SIG-M5 treated with dmso at 0.1 percent for 504 hours (cell line): ENCODE data around the gene INPP5E.
A peak's percentile ranks its signal among the peaks of the same experiment; 100 is the strongest.
"Not testable (repeated sequence)": the region's sequence is repeated elsewhere in the genome, so short reads cannot be mapped to it uniquely, and the experiment has no call there.

Experiments used
- DNase-seq: peaks from one replicate; lab custom pipeline; 2025; ENCODE audit not compliant: unreplicated experiment; lab: John Stamatoyannopoulos, UW

INPP5E gene

GRCh38 chr9:136429683-136430491 is 9.8 kb downstream of the INPP5E start:
- no peak for DNase-seq

GRCh38 chr9:136429075-136429628 is 10.5 kb downstream of the INPP5E start:
- DNase-seq, result no peak

DNA sequence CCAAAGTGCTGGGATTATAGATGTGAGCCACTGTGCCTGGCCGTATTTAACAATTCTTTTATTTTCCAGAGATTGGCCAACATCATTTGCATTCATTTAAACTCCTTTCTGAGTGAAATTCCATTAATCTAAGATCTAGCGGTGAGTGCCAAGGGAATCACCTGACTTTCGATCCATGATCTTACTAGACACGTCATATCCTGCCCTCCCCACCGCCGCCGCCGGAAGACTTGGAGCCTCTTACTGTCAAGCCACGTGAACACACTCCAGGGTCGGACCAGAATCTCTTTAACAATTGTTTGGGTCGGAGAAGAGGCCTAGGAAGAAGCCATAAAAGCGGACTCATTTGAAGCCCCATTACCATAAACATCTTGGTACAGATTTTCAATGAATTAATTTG is 12.9 kb downstream of the INPP5E start:
- no peak for DNase-seq

GRCh38 chr9:136425367-136425766 is 14.3 kb downstream of the INPP5E start:
- DNase-seq, result not testable (repeated sequence)

DNA sequence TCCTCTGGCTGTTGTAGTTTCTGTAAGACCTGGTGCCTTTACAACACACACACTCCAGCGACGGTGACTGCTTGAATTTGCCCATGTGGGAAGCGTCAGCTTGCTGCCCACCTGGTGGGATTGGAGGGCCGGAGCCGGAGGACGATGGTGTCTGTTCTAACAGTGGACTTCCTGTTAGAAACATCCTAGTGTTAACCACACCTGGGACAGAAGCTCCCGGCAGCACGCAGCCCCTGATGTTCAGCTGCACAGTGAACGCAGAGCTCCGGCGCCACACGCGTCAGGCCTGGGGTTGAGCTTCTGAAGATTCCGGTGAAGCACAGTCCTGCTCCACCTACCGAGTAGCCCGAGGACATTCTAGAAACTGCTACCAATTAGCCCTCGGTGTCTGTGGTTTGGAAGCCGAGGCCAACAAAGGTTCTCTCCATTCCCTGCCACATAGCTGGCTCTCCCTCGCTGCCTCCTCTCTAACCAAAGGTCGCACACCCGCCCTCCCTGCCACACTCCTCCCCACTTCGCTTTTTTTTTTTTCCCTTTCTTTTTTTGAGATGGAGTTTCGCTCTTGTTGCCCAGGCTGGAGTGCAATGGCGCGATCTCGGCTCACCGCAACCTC is 14.8 kb downstream of the INPP5E start:
- no peak for DNase-seq

GRCh38 chr9:136423432-136424146 is 16.1 kb downstream of the INPP5E start:
- no peak for DNase-seq

DNA sequence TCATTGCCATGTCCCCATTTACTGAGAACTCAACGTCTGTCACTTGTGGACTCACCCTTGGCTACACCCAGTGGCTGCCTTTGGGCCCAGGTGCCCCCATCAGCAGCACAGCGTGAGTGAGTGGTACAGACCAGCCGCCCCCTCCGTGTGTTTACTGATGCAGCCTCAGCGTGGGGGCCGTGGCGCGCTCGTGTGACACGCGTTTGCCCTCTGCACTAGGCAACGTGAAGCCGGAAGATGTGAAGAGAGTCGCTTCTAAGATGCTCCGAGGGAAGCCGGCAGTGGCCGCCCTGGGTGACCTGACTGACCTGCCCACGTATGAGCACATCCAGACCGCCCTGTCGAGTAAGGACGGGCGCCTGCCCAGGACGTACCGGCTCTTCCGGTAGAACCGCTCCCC is 16.8 kb downstream of the INPP5E start:
- no peak for DNase-seq

- DNase-seq, result no peak
These were observed 17.9 kb downstream of the INPP5E start for GRCh38 chr9:136421791-136422190.

GRCh38 chr9:136419092-136419420 is 20.6 kb downstream of the INPP5E start:
- no peak for DNase-seq

DNA sequence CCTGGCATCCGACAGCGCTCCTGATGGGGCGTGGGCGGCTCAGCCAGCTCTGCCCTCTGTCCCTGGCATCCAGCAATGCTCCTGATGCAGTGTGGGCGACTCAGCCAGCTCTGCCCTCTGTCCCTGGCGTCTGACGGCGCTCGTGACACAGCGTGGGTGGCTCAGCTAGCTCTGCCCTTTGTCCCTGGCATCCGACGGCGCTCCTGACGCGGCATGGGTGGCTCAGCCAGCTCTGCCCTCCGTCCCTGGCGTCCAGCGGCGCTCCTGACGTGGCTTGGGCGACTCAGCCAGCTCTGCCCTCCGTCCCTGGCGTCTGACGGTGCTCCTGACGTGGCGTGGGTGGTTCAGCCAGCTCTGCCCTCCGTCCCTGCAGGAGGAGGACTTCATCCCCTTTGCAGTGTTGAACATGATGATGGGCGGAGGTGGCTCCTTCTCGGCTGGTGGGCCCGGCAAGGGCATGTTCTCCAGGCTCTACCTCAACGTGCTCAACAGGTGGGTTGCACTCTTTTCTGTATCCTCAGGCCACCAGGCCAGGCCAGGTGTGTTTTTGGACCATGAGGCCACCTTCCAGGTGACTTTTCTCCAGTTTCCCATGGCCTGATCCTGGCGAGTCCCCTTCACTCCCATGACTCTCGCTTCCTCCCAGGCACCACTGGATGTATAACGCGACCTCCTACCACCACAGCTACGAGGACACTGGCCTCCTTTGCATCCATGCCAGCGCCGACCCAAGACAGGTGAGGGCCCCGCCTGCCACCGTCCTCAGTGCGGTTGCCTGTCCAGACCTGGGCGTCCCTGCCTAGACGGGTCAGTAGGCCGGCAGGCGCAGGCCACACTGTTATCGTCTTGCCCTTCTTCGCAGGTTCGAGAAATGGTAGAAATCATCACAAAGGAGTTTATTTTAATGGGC is 21.2 kb downstream of the INPP5E start:
- DNase-seq, result no peak

DNA sequence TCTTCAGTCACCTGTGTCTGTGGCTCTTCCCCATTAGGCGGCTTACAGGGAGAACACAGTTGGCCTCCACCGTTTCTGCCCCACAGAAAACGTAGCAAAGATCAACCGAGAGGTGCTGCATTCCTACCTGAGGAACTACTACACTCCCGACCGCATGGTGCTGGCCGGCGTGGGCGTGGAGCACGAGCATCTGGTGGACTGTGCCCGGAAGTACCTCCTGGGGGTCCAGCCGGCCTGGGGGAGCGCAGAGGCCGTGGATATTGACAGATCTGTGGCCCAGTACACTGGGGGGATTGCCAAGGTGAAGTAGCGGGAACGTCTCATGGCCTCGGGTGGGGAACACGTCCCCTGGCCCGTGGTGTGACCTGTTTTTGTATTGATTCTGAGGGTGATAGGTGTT is 22.7 kb downstream of the INPP5E start:
- no peak for DNase-seq

- no peak for DNase-seq
These were observed 23.2 kb downstream of the INPP5E start for GRCh38 chr9:136416427-136416826.

GRCh38 chr9:136412962-136413361 is 26.7 kb downstream of the INPP5E start:
- DNase-seq, result no peak

DNA sequence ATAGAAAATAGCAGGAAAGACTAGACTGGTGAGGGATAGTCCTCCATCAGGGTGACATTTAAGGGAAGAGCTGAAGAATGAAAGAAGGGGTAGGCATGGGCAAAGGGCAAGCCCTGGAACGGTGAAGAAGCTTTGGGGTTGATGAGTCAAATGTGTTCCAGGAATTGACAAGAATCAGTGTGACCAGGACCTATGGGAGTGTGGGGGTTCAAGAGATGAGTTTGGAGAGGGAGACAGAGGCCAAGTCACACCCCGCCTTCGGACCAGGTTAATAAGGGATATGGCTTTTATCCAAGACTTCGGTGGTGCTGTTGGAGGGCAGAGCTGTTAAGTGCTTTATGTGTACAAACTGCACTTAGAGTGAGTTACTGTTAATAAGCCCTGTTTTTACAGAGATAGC is 28.3 kb downstream of the INPP5E start:
- no peak for DNase-seq

GRCh38 chr9:136410500-136411287 is 29.0 kb downstream of the INPP5E start, which contains the start of the genes ENTR1 and PMPCA:
TSS of gene ENTR1 (minus strand) at chr9:136410614. CDS start at chr9:136410397, 217 bp downstream.
TSS of gene PMPCA (plus strand) at chr9:136410658. CDS start at chr9:136410669, 11 bp downstream.
- peak; percentile 81 for DNase-seq

DNA sequence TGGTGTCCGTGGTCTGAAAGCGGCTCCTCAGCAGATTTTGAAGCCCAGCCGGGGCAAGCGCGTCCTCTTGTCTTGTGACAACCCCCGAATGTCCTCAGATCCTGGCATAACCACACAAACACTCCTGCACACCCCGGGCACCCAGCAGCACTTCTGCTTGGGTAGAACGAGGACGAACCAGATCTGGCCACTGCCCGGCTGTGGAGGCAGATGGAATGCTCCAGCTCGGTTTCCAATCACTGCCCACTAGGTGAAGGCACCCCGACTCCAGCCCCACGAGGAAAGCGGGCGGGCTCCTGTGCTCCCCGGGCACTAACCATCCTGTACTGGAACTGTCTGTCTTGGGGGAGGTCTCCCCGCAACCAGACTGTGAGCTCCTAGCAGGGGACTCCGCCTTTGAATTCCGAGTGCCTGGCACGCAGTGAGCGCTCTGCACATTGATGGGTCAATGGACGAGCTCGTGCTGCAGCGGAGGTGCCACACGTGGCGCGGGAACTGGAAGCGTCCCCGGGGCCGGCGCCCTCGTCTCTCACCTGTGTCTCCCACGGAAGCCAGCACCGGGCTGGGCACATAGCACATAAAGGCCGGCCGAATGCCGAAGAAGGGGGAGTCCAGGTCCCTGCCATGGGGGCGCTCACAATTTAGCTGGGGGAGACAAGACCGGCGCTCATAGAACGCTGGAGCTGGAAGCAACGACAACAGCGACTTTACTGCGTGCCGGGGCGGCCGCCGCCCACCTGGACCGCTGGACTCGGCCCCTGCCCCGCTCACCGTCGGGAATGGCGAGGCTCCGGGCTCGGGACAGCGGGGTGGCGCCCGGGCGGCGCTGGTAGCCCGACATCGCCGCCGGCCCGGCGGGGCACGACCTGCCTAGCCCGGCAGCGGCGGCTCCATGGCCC is 29.8 kb downstream of the INPP5E start:
- peak; percentile 11 for DNase-seq

DNA sequence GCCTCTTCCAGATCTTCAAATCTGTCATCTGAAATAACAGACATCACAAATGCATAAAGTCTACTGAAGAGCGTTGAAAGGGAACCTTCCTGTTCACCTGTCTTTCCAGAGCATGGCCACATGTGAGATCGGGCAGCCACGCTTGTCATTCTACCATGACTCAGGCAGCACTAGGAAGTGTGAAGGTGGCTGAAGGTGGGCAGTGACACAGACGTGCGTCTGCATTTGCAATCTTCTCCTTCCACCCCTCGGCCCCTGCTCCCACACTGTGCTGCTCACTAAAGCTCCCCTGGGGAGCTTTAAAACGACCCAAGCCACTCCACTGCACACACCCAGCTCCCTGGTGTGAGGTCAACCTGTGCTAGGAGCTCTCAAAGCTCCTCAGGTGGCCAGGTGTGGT is 31.7 kb downstream of the INPP5E start:
- no peak for DNase-seq

GRCh38 chr9:136407061-136407460 is 32.6 kb downstream of the INPP5E start:
- not testable (repeated sequence) for DNase-seq

- DNase-seq, result not testable (repeated sequence)
These were observed 33.7 kb downstream of the INPP5E start for GRCh38 chr9:136405904-136406303.
